Renal cortical epithelial cell (primary cell): ENCODE results near the gene EFCAB3. TPM values are rescaled to one million over a fixed set of nuclear protein-coding genes. Genes with fewer than 3 reads are reported as not detected.
"Not testable (repeated sequence)": the region's sequence is repeated elsewhere in the genome, so short reads cannot be mapped to it uniquely, and the experiment has no call there.

Experiments used
- DNase-seq: peaks from one replicate; pipeline ENCODE4 v3.0.0-alpha.2; 2011; ENCODE audit warnings: low read depth
- total RNA-seq: library from RNA; depleted of rRNA; stranded (reverse); fragments of >200 nt; gene quantifications from 2 replicates; pipeline ENCODE4 v1.2.3, GENCODE V29; 2014

EFCAB3 gene
- not detected in 2 replicates for total RNA-seq

- no peak for DNase-seq
Measured at GRCh38 chr17:62380253-62380652, at the start of gene EFCAB3. Gene EFCAB3 (plus strand): TSS chr17:62380553. CDS start chr17:62382980, 2,427 bp downstream.

- DNase-seq, result no peak
Measured at GRCh38 chr17:62336527-62336926, 43.8 kb upstream of the EFCAB3 start.

GRCh38 chr17:62343764-62344270, 36.5 kb upstream of the EFCAB3 start:
- DNase-seq, result no peak

DNA sequence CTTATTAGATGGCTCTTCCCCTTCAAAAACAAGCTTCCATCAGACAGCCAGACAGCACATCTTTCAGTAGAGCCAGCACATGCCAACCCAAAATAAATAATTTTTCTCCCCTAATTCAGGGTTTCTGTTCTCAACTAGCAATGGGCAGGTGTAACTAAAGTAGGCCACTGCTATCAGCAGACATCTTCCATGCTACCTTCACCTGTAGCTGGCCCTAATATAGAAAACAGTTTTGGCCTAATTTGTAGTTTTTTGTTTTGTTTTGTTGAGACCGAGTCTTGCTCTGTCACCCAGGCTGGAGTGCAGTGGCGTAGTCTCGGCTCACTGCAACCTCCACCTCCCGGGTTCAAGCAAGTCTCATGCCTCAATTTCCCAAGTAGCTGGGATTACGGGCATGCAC, 29.2 kb upstream of the EFCAB3 start:
- no peak for DNase-seq

GRCh38 chr17:62366191-62366590, 14.2 kb upstream of the EFCAB3 start:
- no peak for DNase-seq

DNA sequence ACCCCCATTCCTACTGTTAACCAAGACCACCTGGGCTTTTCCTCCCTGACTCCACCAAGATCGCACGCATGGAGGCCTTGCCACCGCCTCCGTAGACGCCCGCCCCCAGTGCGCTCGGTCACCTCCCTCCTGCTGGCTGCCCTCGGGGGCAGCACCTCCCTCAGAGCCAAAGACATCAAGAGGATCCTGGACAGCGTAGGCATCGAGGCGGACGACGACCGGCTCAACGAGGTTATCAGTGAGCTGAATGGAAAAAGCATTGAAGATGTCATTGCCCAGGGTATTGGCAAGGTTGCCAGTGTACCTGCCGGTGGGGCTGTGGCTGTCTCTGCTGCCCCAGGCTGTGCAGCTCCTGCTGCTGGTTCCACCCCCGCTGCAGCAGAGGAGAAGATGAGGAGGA, 1.2 kb downstream of the EFCAB3 start:
- no peak for DNase-seq

- DNase-seq, result no peak
Measured at GRCh38 chr17:62388856-62389255, 8.5 kb downstream of the EFCAB3 start.

- no peak for DNase-seq
Measured at GRCh38 chr17:62392908-62393307, 12.6 kb downstream of the EFCAB3 start.

DNA sequence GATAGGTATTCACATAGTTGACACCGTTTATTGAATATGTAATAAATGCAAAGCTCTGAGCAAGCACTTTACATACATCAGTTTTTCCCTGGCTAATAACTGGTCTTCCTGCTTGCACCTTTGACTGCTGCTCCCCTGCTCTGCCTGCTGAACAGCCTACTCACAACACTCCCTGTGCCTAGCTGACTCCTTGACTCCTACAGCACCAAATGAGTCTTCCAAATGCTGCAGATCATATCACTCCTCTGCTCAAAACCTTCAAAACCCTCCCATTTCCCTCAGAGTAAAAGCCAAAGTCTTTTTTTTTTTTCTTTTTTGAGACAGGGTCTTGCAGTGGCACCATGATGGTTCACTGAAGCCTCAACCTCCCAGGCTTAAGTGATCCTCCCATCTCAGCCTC, 18.5 kb downstream of the EFCAB3 start:
- DNase-seq, result no peak

- no peak for DNase-seq
Measured at GRCh38 chr17:62405451-62405850, 25.1 kb downstream of the EFCAB3 start.

GRCh38 chr17:62413090-62413489, 32.7 kb downstream of the EFCAB3 start:
- not testable (repeated sequence) for DNase-seq

DNA sequence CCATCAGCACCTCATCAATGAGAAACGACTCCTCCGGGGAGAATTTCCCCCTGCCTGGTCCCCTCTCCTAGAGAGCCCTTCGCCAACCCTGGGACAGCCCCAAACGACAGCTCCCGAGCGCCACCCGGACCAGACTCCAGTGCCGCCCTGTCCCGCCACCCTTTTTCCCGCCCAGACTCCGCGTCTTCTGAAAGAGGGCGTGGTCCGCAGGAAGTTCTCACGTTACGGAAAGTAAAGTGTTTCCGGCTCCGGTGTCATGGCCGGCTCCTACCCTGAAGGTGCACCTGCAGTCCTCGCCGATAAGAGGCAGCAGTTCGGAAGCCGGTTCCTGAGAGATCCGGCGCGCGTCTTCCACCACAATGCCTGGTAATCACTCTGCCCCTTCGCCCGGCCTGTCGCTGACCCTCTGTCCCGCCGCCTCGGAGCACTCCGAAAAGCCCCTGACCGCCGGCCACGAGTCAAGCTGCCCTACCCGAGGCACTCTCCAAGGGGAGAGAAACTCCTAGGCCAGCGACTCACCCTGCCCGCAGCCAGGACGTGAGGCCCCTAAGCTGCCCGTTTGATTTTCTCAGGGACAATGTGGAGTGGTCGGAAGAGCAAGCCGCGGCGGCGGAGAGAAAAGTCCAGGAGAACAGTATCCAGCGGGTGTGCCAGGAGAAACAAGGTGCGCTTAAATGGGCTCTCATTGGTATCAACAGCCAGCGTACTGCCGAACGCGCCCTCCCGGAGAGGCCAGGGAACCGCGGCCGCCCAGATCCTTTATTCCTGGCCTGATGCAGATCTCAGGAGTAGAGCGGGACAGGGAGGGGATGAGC, 43.5 kb downstream of the EFCAB3 start, which contains the start of gene METTL2A:
METTL2A (plus strand) TSS at position 251 of the 815 bp plus-strand sequence; CDS start at position 257, 6 bp downstream.
- peak; percentile 86 for DNase-seq

- DNase-seq, result not testable (repeated sequence)
Measured at GRCh38 chr17:62426214-62426613, 45.9 kb downstream of the EFCAB3 start.

GRCh38 chr17:62435251-62435650, 54.9 kb downstream of the EFCAB3 start:
- DNase-seq, result not testable (repeated sequence)

DNA sequence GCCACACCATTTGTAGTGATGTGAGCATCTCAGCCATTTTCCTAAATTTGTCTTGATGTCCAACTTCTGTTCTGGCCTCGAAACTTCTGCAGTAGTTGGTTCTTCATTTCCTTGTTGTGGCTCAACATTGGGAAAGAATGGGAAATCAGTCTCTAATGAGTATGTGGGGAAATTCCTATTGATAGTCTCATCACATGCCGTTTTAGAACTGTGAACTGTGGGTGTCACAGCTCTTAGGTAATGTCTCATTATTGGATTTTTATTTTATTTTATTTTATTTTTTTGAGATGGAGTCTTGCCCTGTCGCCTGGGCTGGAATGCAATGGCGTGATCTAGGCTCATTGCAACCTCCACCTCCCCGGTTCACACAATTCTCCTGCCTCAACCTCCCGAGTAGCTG, 60.8 kb downstream of the EFCAB3 start:
- DNase-seq, result not testable (repeated sequence)

- no peak for DNase-seq
Measured at GRCh38 chr17:62444063-62444462, 63.7 kb downstream of the EFCAB3 start.

- DNase-seq, result not testable (repeated sequence)
Measured at GRCh38 chr17:62445791-62446190, 65.4 kb downstream of the EFCAB3 start.

GRCh38 chr17:62452195-62452594, 71.8 kb downstream of the EFCAB3 start:
- not testable (repeated sequence) for DNase-seq

DNA sequence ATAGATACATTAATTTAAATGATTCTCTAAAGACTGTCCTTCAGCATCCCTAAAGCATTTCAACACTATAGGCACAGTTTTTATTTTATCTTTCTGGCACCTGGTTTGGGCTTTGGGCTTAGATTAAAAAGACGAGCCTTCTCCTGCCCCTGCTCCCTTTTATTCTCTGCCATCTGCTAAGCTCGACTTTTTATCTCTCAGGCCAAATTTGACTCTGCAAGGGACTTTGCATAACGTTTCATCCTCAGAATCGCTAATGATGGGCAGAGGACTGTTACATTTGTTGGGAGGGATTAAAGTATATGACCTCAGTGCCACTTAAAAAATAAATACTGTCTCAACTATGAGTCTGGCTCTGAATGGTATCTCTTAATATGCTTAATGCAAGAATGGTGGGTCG, 72.7 kb downstream of the EFCAB3 start:
- DNase-seq, result not testable (repeated sequence)

DNA sequence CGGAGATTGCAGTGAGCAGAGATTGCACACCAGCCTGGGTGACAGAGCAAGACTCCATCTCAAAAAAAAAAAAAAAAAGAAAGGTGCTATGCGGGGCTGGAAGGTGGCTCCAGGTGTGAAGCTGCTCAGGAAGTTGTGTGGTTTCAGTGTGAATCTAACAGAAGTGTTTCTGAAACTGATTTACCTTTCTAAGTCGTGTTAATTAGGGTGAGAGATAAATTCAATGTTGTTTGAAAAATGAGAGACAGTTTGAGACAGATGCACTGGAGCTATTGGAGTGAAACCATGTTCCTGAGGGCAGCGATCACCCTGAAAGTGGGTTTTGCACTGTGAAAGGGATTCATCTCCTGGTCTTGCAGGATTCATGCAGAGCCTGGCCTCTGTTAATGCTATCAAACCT, 73.3 kb downstream of the EFCAB3 start:
- not testable (repeated sequence) for DNase-seq

- not testable (repeated sequence) for DNase-seq
Measured at GRCh38 chr17:62454111-62454510, 73.8 kb downstream of the EFCAB3 start.

DNA sequence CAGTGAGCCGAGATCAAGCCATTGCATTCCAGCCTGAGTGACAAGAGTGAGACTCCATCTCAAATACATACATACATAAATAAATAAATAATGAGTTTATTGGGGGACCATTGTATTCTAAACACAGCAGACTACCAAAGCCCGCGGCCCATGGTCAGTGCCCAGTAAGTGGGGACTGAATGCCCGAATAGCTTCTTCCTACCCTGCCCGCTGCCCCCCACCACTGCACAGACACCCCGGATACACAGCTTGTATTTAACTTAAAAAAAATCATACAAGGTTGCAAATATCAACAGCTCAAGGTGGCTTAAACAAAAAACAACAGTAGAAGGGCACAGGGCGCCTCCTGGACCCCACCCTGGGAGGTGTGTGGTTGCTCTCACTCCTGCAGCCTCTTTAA, 75.7 kb downstream of the EFCAB3 start:
- no peak for DNase-seq

GRCh38 chr17:62458483-62458882, 78.1 kb downstream of the EFCAB3 start:
- not testable (repeated sequence) for DNase-seq
